Bone marrow (tissue), 2 donors: ENCODE results near the gene TRIM71.
"Not testable (repeated sequence)": the region's sequence is repeated elsewhere in the genome, so short reads cannot be mapped to it uniquely, and the experiment has no call there.

ENCODE experiments used
- DNase-seq, 2 donors: peaks; one replicate each; lab custom pipeline; 2025; lab: John Stamatoyannopoulos, UW

TRIM71 gene

DNA sequence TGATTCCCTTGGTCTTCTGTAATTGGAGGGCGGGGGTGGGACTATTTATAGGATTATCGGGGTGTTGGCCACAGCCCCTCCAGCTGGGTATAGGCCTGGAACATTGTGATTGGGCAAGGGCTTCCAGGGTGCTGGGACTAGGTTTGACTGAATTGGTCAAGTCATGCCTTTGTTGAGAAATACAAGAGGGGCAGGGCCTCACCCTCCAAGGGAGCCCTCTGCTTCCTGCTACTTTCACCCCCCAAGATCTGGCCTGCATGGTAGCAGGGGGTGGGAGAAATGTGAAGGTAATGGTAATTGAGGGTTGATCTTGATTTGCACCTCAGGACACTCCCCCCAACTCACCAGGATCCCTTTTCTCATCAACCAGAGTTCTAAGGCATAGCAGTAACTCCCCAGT, 25.2 kb downstream of the TRIM71 start:
- no peak for DNase-seq

DNA sequence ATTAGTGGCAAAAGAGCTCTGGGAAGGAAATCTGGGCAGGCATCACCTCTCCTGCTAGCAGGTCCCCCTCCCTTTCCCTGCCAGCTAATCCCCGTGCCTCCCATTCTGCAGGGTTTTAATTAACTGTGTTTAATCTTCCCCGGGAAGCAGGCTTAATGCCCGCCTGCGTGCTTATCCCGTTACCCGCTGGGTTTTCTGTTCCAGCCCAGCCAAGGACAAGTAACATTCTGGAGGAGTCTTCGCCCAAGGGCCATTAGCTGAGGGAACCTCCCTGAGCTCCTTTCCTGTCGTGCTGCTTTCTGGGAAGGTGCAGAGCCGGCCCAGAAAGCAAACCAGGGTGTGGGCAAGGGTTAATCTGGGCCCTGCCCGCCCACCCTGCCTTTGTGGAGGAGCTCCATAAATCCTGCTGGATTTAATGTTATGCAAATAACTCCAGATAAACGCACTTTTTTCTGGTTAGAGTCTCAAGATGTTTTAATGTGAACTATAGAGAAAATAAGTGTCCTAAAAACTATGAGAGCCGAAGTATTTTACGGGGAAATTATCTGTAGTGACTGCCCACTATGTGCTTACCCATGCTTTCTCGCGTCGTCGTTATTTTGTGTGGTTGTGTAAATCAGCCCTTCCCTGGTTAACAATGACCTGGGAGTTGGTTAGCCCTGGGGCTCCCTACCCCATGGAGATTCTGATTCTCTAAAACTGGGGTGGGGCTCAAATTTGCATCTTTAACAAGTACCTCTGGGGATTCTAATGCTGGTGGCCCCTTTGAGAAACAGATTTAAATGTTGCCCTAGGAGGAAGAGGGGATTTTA, 25.9 kb downstream of the TRIM71 start:
- DNase-seq, result no peak

DNA sequence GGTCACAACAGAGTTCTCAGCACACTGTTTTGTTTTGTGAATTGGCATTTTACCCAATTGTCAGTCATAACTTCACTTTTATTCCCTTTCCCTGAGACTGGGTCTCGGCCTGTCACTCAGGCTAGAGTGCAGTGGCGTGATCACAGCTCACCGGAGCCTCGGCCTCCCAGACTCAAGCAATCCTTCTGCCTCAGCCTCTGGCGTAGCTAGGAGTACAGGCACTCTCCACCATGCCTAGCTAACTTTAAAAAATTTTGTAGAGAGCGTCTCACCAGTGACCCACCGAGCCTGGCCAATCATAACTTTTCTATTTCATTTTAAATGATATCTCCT, 26.5 kb downstream of the TRIM71 start:
- no peak for DNase-seq

DNA sequence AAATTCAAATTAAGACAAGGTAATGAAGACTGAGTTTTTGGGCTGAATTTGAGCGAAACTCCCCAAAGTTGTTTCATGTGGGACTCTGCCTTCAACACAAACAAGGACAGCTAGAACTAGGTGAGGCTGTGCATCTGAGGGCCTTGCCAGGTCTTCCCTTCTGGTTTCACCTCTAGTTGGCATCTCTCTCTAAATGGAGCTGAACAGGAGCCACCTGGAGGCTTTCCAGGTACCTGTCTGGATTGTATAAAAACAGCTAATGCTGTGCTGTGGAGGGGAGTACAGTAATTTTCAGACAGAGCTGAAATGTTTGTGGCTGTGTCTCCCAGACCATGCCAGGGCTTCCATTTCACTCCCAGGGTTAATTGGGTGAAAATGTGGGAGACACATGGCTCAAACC, 27.1 kb downstream of the TRIM71 start:
- DNase-seq, result no peak

- not testable (repeated sequence) for DNase-seq
These were observed 27.7 kb downstream of the TRIM71 start for GRCh38 chr3:32845546-32845945.

- not testable (repeated sequence) for DNase-seq
These were observed 29.2 kb downstream of the TRIM71 start for GRCh38 chr3:32847045-32847444.

- no peak for DNase-seq
These were observed 29.7 kb downstream of the TRIM71 start for GRCh38 chr3:32847528-32847927.

DNA sequence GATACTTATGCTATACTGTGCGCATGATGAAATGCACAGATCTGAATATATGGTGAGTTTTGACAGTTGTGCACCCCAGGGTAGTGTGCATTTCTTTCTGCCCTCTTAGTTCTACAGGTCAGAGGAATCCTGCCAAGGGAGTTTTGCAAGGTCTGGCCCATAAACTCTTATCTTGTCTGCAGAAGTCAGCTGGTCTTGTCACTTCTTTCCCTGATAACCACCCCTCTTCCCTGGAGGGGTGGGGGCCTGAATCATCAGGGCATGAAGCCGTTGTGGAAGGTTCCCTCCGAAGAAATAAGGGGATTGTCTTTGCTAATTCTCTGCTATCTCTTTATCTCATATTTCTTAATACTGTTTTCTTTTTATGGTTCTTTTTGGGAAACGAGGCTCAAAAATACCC, 30.4 kb downstream of the TRIM71 start:
- DNase-seq, result no peak

DNA sequence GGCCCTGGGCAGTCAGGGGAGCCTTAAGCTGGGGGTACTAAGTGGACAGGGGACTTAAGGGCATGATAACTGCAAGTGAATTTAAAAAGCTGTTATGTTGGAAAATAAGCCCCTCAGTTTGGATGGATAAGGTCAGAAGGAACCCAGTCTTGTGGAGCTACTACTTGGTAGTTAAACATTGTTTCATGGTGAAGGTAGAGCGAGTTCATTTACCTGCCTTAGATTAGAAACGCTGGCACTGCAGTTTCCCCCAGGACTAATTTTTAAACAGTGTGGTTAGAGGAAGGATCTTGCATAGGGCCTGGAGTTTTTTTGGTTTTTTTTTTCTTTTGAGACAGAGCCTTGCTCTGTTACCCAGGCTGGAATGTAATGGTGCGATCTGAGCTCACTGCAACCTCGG, 31.2 kb downstream of the TRIM71 start:
- no peak for DNase-seq

- no peak for DNase-seq
These were observed 32.4 kb downstream of the TRIM71 start for GRCh38 chr3:32850226-32850625.

GRCh38 chr3:32850636-32851035, 32.8 kb downstream of the TRIM71 start:
- DNase-seq, result no peak

DNA sequence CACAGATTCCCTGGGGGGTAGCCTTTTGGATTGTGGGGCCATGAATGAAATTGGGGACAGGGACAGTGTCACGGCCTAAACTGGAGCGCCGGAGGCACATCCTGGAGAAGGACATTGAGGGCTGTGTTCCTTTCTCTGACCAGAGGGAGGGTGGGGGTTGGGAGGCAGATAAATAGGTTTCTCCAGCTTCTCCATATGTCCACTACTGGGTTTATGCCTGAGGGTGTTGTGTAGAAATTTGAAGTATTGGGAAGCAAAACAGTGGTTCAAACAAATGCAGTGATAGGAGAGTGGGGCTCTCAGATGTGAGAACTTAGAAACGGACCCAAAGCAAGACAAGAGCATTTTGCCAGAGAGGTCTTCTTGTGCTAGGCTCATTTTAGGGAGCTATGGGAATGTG, 34.3 kb downstream of the TRIM71 start:
- DNase-seq, result no peak

GRCh38 chr3:32855350-32855953, 37.7 kb downstream of the TRIM71 start:
- no peak for DNase-seq

GRCh38 chr3:32856355-32856889, 38.6 kb downstream of the TRIM71 start:
- DNase-seq, result no peak

DNA sequence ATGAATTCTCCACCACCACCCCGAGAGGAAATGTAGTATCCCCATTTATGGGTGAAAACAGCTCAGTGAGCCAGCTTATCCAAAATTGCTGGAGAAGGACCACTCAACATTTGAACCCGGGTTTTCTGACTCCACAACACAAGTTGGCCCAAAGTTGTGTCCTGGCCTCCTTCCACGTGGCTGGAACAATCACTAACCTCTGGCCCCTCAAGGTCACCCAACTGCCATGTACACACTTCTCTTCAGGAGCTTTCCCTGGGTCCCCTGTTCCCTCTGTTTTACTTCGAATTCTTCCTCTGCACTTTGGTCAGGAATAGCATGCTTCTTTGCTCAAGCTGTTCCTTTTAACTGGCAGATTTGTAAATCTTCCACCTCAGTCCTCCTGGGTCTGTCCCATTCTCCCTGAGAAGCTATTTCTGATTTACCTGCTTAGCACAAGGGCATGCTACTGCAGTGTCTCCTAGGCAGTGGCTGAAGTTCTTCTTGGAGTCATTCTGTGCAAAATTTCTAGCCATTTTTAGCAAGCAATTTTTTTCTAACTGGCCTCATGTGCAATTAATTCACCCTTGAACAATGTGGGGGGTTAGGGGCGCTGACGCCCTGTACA, 39.2 kb downstream of the TRIM71 start:
- DNase-seq, result no peak

GRCh38 chr3:32857921-32858320, 40.1 kb downstream of the TRIM71 start:
- no peak for DNase-seq

DNA sequence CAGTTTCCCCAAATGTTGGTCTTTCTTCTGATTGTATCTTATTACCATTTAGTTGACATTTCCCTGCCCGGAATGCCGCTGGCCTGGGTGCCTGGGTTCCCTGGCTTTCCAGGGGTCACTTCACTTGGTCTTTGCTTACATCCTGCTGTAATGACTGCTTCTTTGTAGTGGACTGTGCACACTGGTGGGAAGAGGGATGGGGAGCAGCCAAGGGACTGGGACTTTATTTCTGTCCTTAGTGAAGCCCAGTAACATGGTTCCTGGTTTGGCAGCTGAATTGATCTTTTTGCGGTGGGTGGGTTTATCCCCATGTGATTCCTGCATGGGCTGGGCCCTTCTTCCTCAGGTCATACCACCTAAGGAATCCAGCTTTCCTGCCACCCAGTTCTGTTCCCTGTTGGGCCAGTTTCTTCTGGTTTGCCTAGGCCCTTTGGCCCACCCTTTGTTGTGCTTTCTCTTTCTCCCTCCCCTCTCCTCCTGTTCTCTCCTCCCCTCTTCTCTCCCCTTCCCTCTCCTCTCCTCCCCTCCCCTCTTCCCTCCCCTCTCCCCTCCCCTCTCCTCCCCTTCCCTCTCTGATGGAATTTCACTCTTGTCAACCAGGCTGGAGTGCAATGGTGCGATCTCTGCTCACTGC, 41.9 kb downstream of the TRIM71 start:
- DNase-seq, result no peak

DNA sequence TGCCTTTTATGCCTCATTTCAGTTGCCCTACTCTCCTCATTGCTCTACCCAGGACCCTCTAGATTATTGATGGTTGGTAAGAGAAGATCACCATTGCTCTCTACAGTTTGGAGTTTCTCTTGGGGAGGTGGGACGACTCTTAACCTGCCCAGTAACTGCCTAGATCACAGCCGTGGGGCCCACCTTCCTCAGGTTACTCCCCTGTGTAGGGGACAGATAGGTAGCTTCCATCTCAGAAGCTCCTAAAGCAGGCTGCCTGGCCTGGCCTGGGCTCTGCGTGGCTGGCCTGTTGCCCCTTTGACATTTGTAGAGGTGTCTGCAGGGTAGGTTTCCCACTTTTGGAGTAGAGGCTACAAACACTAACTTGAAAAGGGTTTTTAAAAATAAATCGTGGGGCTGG, 42.7 kb downstream of the TRIM71 start:
- no peak for DNase-seq

GRCh38 chr3:32861681-32862080, 43.9 kb downstream of the TRIM71 start:
- DNase-seq, result no peak

DNA sequence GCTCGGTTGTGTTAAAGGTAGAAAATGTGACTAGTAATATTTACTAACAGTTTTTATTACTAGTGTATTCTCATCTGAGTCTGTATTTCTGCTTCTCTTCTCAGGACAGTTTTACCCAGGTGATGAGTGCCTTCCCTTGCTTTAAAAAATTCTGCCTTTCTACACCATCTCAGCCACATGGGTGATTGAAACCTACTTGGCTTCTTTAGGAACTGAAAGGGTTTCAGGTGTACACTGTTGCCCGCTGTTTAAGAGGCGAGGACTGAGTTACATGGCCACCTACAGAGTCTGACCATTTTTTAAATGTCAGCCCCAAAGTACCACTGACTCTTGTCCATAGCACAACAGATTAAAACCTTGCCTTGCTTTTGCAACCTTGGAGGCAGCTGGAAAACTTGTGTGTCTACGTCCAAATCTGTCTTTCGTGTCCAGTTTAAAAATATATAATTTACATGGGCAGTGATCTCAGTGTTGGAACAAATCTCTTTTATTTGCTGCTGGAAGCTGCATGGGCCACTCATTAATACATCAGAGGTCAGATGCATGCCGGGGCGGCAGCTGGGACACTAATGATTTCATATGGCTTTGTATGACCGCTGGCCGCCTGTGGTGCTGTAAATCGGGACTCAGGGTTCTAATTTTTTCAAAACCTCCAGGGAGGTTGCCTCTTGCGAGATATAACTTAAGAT, 44.6 kb downstream of the TRIM71 start:
- DNase-seq, result no peak

- no peak for DNase-seq
These were observed 45.2 kb downstream of the TRIM71 start for GRCh38 chr3:32862936-32863487.

- no peak for DNase-seq
These were observed 47.6 kb downstream of the TRIM71 start for GRCh38 chr3:32865383-32865782.
